ENCODE data around the gene PGA5.
"Not testable (repeated sequence)": the region's sequence is repeated elsewhere in the genome, so short reads cannot be mapped to it uniquely, and the experiment has no call there.

- TF ChIP-seq CTCF, POLR2A (IDR thresholded peaks at IDR 0.05): not testable (repeated sequence)
Measured at GRCh38 chr11:61231585-61231984, 9.4 kb upstream of the PGA5 start.
